IMR-90 (cell line): ENCODE measurements around the gene COL11A2. TPM values are rescaled to one million over a fixed set of nuclear protein-coding genes. Genes with fewer than 3 reads are reported as not detected.
"Not testable (repeated sequence)": the region's sequence is repeated elsewhere in the genome, so short reads cannot be mapped to it uniquely, and the experiment has no call there.

Experiments used
- ATAC-seq: fragments of 200-7000 bp; cut with Tn5 transposase; 2 replicates; pipeline ENCODE4 v1.9.1; 2020; ENCODE audit warnings: low read depth, mild to moderate bottlenecking, moderate library complexity
- BruUV-seq: library from RNA; stranded (reverse); fragments of 400-500 nt; replicated peaks from 2 replicates; lab custom pipeline; 2021; lab: Mats Ljungman, UMichigan
- CTCF ChIA-PET: fragments of 300-600 bp; formaldehyde crosslinking; extraction: SDS; loops from one replicate; lab custom pipeline; 2021; ENCODE audit warnings: antibody characterized with exemption; lab: Yijun Ruan, JAX
- POLR2A ChIA-PET: fragments of 300-600 bp; sonication (Branson Sonifier 250); formaldehyde crosslinking; loops from one replicate; lab custom pipeline; 2022; ENCODE audit warnings: antibody characterized with exemption; ENCODE audit not compliant: unreplicated experiment; lab: Charles Lee
- DNase-seq: peaks from one replicate; pipeline ENCODE4 v3.0.0; 2013
- H2AFZ ChIP-seq: replicated peaks from 2 replicates; pipeline ENCODE3; 2013; ENCODE audit warnings: low read length, mild to moderate bottlenecking; ENCODE audit not compliant: poor library complexity
- H2AK5ac ChIP-seq: 2 replicates; pipeline ENCODE4 v1.6.1; 2013; ENCODE audit warnings: low read depth, low read length, inconsistent platforms
- H2AK9ac ChIP-seq: replicated peaks from 2 replicates; pipeline ENCODE3; 2013; ENCODE audit warnings: mild to moderate bottlenecking, low read depth, low read length, moderate library complexity; ENCODE audit not compliant: poor library complexity
- H2BK120ac ChIP-seq: 2 replicates; pipeline ENCODE4 v1.6.1; 2013; ENCODE audit warnings: low read depth, low read length, inconsistent platforms
- H2BK15ac ChIP-seq: 3 replicates; pipeline ENCODE4 v1.6.1; 2013; ENCODE audit warnings: low read depth, low read length, inconsistent platforms
- H2BK20ac ChIP-seq: 2 replicates; pipeline ENCODE4 v1.6.1; 2013; ENCODE audit warnings: low read depth, mild to moderate bottlenecking, inconsistent platforms, low read length, moderate library complexity
- H2BK5ac ChIP-seq: 2 replicates; pipeline ENCODE4 v1.6.1; 2013; ENCODE audit warnings: mild to moderate bottlenecking, low read depth, low read length, inconsistent platforms; ENCODE audit not compliant: poor library complexity, severe bottlenecking
- H3K14ac ChIP-seq: replicated peaks from 2 replicates; pipeline ENCODE4 v1.6.1; 2013; ENCODE audit warnings: low read depth, low read length, inconsistent platforms
- H3K18ac ChIP-seq: 2 replicates; pipeline ENCODE4 v1.6.1; 2013; ENCODE audit warnings: low read depth, low read length, control low read depth
- H3K23ac ChIP-seq: 2 replicates; pipeline ENCODE4 v1.6.1; 2013; ENCODE audit warnings: low read depth, low read length, inconsistent platforms
- H3K27ac ChIP-seq: 2 replicates; pipeline ENCODE4 v1.5.1; 2013; ENCODE audit warnings: mild to moderate bottlenecking, control low read depth, low read length; ENCODE audit not compliant: insufficient read depth
- H3K27me3 ChIP-seq: 2 replicates; pipeline ENCODE4 v1.6.1; 2013; ENCODE audit warnings: low read length; ENCODE audit not compliant: control insufficient read depth, insufficient read depth
- H3K36me3 ChIP-seq: 2 replicates; pipeline ENCODE4 v1.6.1; 2013; ENCODE audit warnings: low read length, mixed read lengths; ENCODE audit not compliant: control insufficient read depth, insufficient read depth
- H3K4ac ChIP-seq: 2 replicates; pipeline ENCODE4 v1.6.1; 2013; ENCODE audit warnings: low read depth, low read length, inconsistent platforms
- H3K4me1 ChIP-seq: 2 replicates; pipeline ENCODE4 v1.6.1; 2013; ENCODE audit warnings: low read length, mixed read lengths; ENCODE audit not compliant: control insufficient read depth, insufficient read depth
- H3K4me2 ChIP-seq: 2 replicates; pipeline ENCODE4 v1.6.1; 2013; ENCODE audit warnings: low read depth, mild to moderate bottlenecking, control low read depth, low read length, moderate library complexity
- H3K4me3 ChIP-seq: 2 replicates; pipeline ENCODE4 v1.5.1; 2013; ENCODE audit warnings: low read depth, mild to moderate bottlenecking, control low read depth, low read length, moderate library complexity; ENCODE audit not compliant: insufficient read depth
- H3K56ac ChIP-seq: 2 replicates; pipeline ENCODE4 v1.6.1; 2013; ENCODE audit warnings: low read length, inconsistent platforms; ENCODE audit not compliant: insufficient read depth; ENCODE audit errors: extremely low read depth
- H3K79me1 ChIP-seq, 2 experiments: 2 replicates each; pipeline ENCODE4 v1.6.1; 2013; ENCODE audit warnings: low read length in 2 of 2, inconsistent platforms in 1 of 2, low read depth in 1 of 2
- H3K9ac ChIP-seq: 2 replicates; pipeline ENCODE4 v1.6.1; 2013; ENCODE audit warnings: low read depth, low read length, control low read depth
- H3K9me1 ChIP-seq: 2 replicates; pipeline ENCODE4 v1.6.1; 2013; ENCODE audit warnings: low read length, inconsistent platforms; ENCODE audit not compliant: insufficient read depth
- H3K9me3 ChIP-seq: 2 replicates; pipeline ENCODE4 v1.6.1; 2013; ENCODE audit warnings: low read length; ENCODE audit not compliant: control insufficient read depth, insufficient read depth
- H4K20me1 ChIP-seq: 2 replicates; pipeline ENCODE4 v1.6.1; 2013; ENCODE audit warnings: low read length, inconsistent platforms; ENCODE audit not compliant: insufficient read depth
- H4K5ac ChIP-seq: 2 replicates; pipeline ENCODE4 v1.6.1; 2013; ENCODE audit warnings: mild to moderate bottlenecking, low read depth, low read length, control low read depth
- H4K8ac ChIP-seq, 2 experiments: 2 replicates each; pipeline ENCODE4 v1.6.1; 2013; ENCODE audit warnings: low read depth in 2 of 2, low read length in 2 of 2, control low read depth in 1 of 2, inconsistent platforms in 1 of 2
- H4K91ac ChIP-seq: 2 replicates; pipeline ENCODE4 v1.6.1; 2013; ENCODE audit warnings: low read depth, low read length, inconsistent platforms; ENCODE audit not compliant: insufficient read depth
- BHLHE40 ChIP-seq: fragments of 150-350 bp; IDR thresholded peaks from 2 replicates; pipeline ENCODE4 v1.6.1; 2016; ENCODE audit warnings: mild to moderate bottlenecking, low read depth, low read length
- ELK1 ChIP-seq: fragments of 150-350 bp; IDR thresholded peaks from 2 replicates; pipeline ENCODE4 v1.6.1; 2016; ENCODE audit warnings: low read depth, mild to moderate bottlenecking, low read length, moderate library complexity, borderline replicate concordance
- RCOR1 ChIP-seq: IDR thresholded peaks from 2 replicates; pipeline ENCODE4 v1.6.1; 2012; ENCODE audit warnings: mild to moderate bottlenecking, low read length, improper control_type of control experiment; ENCODE audit not compliant: insufficient replicate concordance
- WGBS, 2 experiments: methylation state at CpG; one replicate each; pipeline versions ENCODE4 v1.1.5 to v1.1.7; 2013; ENCODE audit warnings: missing lambda C conversion rate in 2 of 2; ENCODE audit not compliant: insufficient read length in 1 of 2; ENCODE audit errors: extremely low coverage in 2 of 2; 5-methylcytosine and 5-hydroxymethylcytosine counted together
- dilution Hi-C: fragments of 300-500 bp; cut with HindIII; formaldehyde crosslinking; loops from one replicate; pipeline ENCODE4 v1.14.3; 2018; ENCODE audit warnings: low sequenced_read_pairs; ENCODE audit not compliant: unreplicated experiment
- in situ Hi-C: fragments of 300-500 bp; cut with MboI; formaldehyde crosslinking; loops from 3 replicates; pipeline ENCODE4 v1.14.3; 2019; ENCODE audit warnings: low sequenced_read_pairs, inconsistent platforms, mixed read lengths
- intact Hi-C: fragments of 100-400 bp; cut with micrococcal nuclease; formaldehyde crosslinking; loops from 2 replicates; pipeline ENCODE4 v1.10.0; 2022
- polyA plus RNA-seq, 3 experiments: library from polyadenylated mRNA; depleted of rRNA; stranded (reverse); fragments of >200 nt; gene quantifications; 2 replicates each; pipeline ENCODE4 v1.2.3, GENCODE V29; 2012; ENCODE audit warnings: low replicate concordance in 1 of 3
- total RNA-seq: library from RNA; depleted of rRNA; stranded (reverse); fragments of >200 nt; gene quantifications from 2 replicates; pipeline ENCODE4 v1.2.3, GENCODE V29; 2012

The COL11A2 gene
- total and polyA plus RNA-seq, 2 of the 4 experiments (the other 2 are of a cell fraction) = under 0.01 to 0.38 TPM

- in situ Hi-C loops = no loop called here
- H3K79me1 ChIP-seq = no peaks in the 10 kb centered on the region
- CTCF ChIA-PET = interaction anchor here (1.1 to 1.2 kb wide), 2 partner anchors 13 to 75 kb away, joined by 3 read pairs; no protein-coding TSS in a partner anchor
- H3K9ac ChIP-seq = no peak overlapping the region
- no peak overlapping the region for H2BK120ac ChIP-seq
- H3K36me3 ChIP-seq = no peaks in the 10 kb centered on the region
- H3K14ac ChIP-seq = no peak overlapping the region
- H3K27me3 ChIP-seq = peaks cover 52% of the 10 kb centered on the region
- no peak overlapping the region for H3K4me3 ChIP-seq
- H2BK15ac ChIP-seq = no peak overlapping the region
- DNase-seq (no peak), ATAC-seq (no peak)
- no peak overlapping the region for H2BK20ac ChIP-seq
- WGBS, 2 experiments = 7% methylated on average over 2 of the region's 6 CpGs; no CpG with 5 or more reads in 1 of the 2 experiments
- no peak overlapping the region for H2AK5ac ChIP-seq
- POLR2A ChIA-PET = interaction anchor here (0.6 kb wide), 1 partner anchor 19 kb away, joined by 3 read pairs; no protein-coding TSS in a partner anchor
- no peak overlapping the region for H4K5ac ChIP-seq
- H3K18ac ChIP-seq = no peak overlapping the region
- no peak overlapping the region for H3K56ac ChIP-seq
- no peak overlapping the region for H2AK9ac ChIP-seq
- no peak overlapping the region for H3K4me2 ChIP-seq
- no peak overlapping the region for H2BK5ac ChIP-seq
- H4K91ac ChIP-seq = no peak overlapping the region
- no peaks in the 10 kb centered on the region for H3K9me1 ChIP-seq
- H4K8ac ChIP-seq = no peak overlapping the region
- no peak overlapping the region for H3K4ac ChIP-seq
- TF ChIP-seq BHLHE40 (no peak), ELK1 (no peak), RCOR1 (no peak)
- H3K9me3 ChIP-seq = no peaks in the 10 kb centered on the region
- BruUV-seq = no TSS peak
- no peak overlapping the region for H3K27ac ChIP-seq
- H2AFZ ChIP-seq = no peak overlapping the region
- H4K20me1 ChIP-seq = no peaks in the 10 kb centered on the region
- no peak overlapping the region for H3K23ac ChIP-seq
- no peaks in the 10 kb centered on the region for H3K4me1 ChIP-seq
- intact Hi-C loops = no loop called here
- dilution Hi-C loops = no loop called here
Measured at GRCh38 chr6:33235221-33235634, 43.0 kb upstream of the COL11A2 start.

- H4K5ac ChIP-seq, H2AK9ac ChIP-seq, H2AK5ac ChIP-seq, BruUV-seq, H3K18ac ChIP-seq, H3K9ac ChIP-seq, dilution Hi-C loops, H3K9me3 ChIP-seq, DNase-seq, H3K79me1 ChIP-seq, H3K36me3 ChIP-seq, H3K4me2 ChIP-seq, H3K4me3 ChIP-seq, H4K91ac ChIP-seq, H2BK20ac ChIP-seq, H2AFZ ChIP-seq, H4K20me1 ChIP-seq, H3K14ac ChIP-seq, H2BK120ac ChIP-seq, H2BK15ac ChIP-seq, POLR2A ChIA-PET, H3K23ac ChIP-seq, H4K8ac ChIP-seq, ATAC-seq, CTCF ChIA-PET, H3K27ac ChIP-seq, H3K4ac ChIP-seq, H2BK5ac ChIP-seq, intact Hi-C loops, H3K9me1 ChIP-seq, H3K56ac ChIP-seq, H3K4me1 ChIP-seq, in situ Hi-C loops: not testable (repeated sequence)
- H3K27me3 ChIP-seq = peaks cover 20% of the 10 kb centered on the region
- no CpG with 5 or more reads among the region's 14 CpGs for WGBS, 2 experiments
Measured at GRCh38 chr6:33226503-33227120, 34.3 kb upstream of the COL11A2 start.
